Smooth muscle cell of the brain vasculature (primary cell): ENCODE data around the gene VSTM2L.

ENCODE experiments used
- DNase-seq: peaks from one replicate; pipeline ENCODE4 v3.0.0-alpha.2; 2012; ENCODE audit warnings: low read depth, low spot score

Gene VSTM2L

DNA sequence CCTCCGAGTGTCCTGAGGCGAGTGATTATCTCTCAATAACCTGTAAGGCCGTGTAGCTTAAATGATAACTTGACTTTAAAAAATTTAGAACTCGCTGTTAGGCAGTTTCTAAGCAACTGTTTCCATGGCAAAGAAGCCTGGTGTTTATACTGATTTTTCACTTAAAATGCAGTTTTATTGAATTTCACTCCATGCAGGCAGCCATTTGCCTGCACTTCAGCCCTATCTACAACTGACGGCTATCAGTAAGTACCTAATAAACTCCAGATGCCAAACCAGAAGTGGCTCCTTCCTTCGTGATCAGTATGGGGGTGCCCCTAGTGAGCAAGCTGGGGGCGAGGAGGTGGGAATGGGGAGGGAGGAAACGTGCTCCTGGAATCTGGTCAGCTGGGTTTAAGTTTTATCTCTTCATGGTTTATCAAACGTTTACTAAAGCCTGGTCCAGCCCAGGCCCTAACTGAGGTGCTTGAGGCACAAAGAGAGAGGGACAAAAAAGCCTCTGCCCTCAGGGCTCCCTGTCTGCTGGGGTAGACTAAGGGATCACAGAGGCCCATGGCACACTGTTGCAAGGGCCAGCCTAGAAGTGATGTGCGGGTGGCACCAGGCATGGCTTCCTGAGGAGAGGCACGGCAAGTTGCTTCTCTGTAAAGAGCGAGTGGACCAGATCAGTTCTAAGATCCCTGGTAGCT is 84.8 kb downstream of the VSTM2L start:
- DNase-seq = no peak

DNA sequence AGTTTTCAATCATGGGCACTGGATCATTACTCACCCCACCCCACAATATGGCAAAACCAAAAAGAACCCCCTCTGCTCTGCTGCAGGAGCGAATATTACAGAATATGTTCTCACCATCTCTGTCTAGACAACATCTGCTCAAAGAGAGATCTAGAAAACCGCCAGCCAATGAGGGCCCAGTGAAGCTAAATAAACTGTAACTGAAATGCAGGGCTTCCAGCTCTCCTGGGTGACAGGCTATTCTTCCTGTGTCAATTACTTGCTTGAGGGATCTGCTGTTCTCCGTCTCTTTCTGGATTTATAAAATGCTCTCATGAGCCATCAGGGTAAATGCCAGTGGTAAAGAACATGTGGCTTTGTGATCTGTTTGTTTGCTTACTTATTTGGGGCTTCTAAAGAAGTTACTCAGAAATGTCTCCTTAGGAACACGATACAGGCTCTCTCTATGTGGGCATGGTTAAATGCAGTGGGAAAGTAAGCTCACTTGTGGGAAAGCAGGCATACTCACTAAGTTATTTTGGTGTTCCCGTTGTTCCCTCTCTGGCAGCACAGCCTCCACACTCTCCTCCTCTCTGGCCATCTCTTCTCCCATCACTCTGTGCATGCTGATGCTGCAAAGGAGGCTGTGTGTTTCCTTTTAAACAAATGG is 85.5 kb downstream of the VSTM2L start:
- no peak for DNase-seq

DNA sequence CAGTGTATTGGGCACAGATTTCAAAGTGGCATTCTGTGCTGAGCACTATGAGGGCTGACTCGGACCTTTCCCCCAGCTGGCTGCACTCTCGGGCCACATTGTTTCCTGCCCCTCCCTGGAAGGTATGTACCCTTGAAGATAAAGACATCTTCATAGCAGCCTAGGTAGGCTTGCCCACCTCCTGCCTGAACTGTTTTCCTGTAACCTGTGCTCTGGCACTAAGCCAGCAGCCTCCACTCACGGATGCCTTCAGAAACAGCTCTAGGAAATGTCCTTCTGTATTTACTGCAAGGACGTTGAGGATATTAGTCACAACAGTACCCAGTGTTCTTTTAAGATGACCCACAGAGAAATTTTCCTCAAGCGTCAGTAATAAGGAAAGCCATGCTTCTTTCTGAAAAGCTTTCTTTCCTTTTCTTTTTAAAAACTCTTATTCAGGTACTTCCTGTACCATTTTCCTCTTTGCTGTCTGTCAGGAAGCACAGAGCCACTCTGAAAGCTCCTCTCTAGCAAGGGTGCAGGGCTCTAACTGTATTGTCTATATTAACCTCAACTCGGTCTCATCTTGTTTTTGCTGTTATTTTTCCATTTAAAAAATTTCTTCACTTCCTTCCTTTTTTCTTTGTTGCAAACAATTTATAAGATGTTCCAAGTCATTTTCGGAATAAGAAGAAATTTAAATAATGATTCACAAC is 86.8 kb downstream of the VSTM2L start:
- no peak for DNase-seq

DNA sequence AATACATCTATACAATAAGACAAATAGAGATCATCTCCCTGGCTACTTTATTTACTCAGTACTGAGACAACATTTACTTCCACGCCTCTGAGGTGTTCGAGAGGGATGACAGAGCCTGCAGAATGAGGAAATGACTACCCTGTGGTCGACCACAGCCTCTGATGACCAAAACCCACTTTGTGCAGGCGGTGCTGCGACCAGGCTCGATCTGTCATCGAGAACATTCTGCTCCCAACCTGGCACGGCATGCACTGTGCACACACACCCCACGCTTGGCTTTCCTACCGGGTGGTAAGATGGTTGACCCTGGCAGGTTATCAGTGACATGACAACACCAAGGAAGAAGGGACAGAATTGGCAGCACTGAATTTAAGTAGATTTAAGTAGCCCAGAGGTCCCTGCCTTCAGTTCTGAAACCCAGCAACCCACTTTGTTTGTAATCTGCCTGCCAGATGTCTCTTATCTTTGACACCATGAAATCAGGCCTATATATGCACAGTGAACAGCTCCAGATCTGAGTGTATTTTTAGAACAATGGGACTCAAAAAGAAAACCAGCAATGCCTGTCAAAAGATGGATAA is 87.7 kb downstream of the VSTM2L start:
- DNase-seq = no peak

DNA sequence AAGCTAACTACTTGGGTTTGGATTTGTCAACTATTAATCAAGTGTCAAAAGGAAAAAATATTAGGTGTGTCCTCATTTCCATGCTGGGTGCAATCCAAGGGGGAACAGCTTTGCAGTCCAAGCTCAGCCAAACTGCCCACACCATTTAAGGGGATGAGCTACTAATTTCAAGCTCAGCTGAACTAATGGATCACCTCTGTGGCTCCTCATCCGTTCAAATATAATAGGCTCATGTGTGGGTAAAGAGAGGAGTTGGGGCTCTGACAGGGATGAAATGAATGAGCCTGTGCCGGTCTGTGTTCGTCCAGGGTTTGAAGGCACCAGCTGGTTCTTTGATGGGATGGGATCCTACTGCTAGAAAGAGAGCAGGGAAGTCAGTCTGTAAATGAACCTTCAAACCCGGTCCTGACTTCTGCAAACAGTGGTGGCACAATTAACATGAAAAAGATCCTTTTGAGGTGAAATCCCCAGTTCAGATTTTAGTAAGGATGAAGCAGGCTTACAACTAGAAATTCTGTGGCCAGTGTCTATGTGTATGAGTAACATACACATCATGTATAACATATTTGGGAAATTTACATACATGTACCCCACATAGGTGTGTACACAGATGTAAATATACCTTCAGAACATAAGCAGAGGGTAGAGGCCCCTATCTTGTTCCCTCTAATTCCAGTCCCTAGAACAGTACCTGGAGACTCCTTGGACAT is 88.4 kb downstream of the VSTM2L start:
- DNase-seq = no peak

DNA sequence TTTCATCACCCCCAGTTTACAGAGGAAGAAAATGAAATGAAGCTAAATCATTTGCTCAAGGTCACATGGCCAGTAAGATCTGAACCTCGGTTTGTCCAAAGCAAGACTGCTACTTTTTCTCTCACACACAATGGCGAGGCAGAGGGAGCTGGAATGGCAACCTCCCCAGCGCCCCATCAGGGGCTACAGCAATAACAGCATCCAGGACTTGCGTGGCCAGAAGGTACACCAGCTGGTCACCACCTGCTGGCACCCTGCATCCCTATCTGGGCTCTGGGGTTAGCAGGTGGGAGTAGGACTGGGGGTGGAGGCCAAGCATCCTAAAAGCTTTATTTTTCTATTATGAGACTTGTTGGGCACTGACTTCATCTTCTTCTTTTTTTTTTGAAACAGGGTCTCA is 89.0 kb downstream of the VSTM2L start:
- no peak for DNase-seq

DNA sequence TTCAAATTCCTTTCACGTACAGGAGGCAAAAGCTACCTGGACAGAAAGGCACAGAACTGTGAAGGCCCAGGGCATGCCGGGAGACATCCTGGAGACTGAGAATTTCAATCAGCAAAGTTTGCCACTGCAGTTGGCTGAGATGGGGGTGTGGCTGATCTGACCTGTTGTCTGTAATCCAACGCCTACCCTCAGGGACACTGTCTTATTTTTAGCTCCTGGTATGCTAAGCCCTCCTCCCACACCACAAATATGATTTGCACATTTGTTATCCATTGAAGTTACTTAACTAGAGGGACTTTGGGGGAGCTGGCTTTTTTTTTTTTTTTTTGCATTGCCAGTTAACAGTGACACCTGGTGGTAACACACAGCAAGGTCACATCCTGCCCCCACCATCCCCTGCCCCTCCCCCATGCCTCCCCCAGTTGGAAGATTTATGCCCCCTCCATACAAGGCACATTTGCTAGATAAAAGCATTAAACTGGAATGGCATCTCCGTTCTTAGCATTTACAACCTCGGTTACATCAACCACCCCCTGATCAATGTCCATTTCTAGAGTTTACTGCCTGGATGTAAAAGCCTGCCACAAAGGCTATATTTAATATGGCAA is 90.0 kb downstream of the VSTM2L start:
- DNase-seq = no peak

DNA sequence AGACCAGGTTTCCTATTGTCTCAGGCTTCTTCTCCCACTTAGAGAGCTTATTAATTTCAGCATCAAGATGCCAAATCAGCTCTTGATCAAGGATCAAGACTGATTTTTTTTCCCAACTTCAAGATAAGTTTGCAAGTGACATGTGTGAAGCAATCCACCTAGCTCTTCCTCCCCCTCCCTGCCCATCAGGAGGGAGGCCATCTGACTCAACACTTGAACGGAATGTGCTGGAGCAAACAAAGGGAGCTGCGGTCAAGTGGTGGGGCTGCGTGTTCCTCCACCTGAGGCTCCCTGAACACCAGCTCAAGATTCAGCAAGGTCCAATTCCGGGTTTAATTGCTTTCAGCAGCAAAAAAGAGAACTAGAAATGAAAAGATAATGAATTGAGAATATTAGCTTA is 91.6 kb downstream of the VSTM2L start:
- DNase-seq = no peak
